Adrenal gland (tissue), 5 donors: ENCODE data around the gene PDZRN3.

Experiments used
- POLR2A ChIP-seq, 2 donors: fragments of 450-650 bp; IDR thresholded peaks; one replicate each; pipeline ENCODE4 v1.6.1; 2017; ENCODE audit warnings: antibody characterized with exemption in 2 of 2, mild to moderate bottlenecking in 2 of 2, moderate library complexity in 1 of 2
- TF ChIP-seq, protein P1 (sequence below), 6 experiments: fragments of 450-650 bp in 4 of 6; fragments of 200-600 bp in 2 of 6; sonication (generic) in 1 of 6; IDR thresholded peaks; 1 replicate in 5 of 6; 2 replicates in 1 of 6; pipeline versions ENCODE4 v1.5.1 to v1.8.0; 2016 to 2021; ENCODE audit warnings: antibody characterized with exemption in 6 of 6, mild to moderate bottlenecking in 2 of 6, moderate library complexity in 1 of 6
- donor health status: DM: no; HTN: no; CAD: no.

- TF ChIP-seq, protein P1, sequence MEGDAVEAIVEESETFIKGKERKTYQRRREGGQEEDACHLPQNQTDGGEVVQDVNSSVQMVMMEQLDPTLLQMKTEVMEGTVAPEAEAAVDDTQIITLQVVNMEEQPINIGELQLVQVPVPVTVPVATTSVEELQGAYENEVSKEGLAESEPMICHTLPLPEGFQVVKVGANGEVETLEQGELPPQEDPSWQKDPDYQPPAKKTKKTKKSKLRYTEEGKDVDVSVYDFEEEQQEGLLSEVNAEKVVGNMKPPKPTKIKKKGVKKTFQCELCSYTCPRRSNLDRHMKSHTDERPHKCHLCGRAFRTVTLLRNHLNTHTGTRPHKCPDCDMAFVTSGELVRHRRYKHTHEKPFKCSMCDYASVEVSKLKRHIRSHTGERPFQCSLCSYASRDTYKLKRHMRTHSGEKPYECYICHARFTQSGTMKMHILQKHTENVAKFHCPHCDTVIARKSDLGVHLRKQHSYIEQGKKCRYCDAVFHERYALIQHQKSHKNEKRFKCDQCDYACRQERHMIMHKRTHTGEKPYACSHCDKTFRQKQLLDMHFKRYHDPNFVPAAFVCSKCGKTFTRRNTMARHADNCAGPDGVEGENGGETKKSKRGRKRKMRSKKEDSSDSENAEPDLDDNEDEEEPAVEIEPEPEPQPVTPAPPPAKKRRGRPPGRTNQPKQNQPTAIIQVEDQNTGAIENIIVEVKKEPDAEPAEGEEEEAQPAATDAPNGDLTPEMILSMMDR (IDR thresholded peaks at IDR 0.05), result no peak
- TF ChIP-seq POLR2A (IDR thresholded peaks at IDR 0.05), result no peak
Observed at GRCh38 chr3:73473181-73473897, 151.4 kb downstream of the PDZRN3 start.
